ENCODE data around the gene TPD52L2.

The TPD52L2 gene

GRCh38 chr20:63823691-63824311, 41.3 kb upstream of the TPD52L2 start:
- DNase-seq = no peak
- H3K4me3 ChIP-seq (ENCODE audit: low read depth, low read length) = no peak overlapping the region
- peaks cover 3% of the 10 kb centered on the region for H3K27me3 ChIP-seq
- no peaks in the 10 kb centered on the region for H3K4me1 ChIP-seq
- no peaks in the 10 kb centered on the region for H3K36me3 ChIP-seq
- no peak for TF ChIP-seq CTCF (IDR thresholded peaks at IDR 0.05; ENCODE audit: low read depth, low read length)
- no peaks in the 10 kb centered on the region for H3K9me3 ChIP-seq

- no peak for TF ChIP-seq CTCF (IDR thresholded peaks at IDR 0.05; ENCODE audit: low read depth, low read length)
- Histone ChIP-seq H3K36me3 (no peaks in the 10 kb centered on the region), H3K4me3 (ENCODE audit: low read depth, low read length) (no peak overlapping the region), H3K27me3 (peaks cover 20% of the 10 kb centered on the region), H3K9me3 (no peaks in the 10 kb centered on the region), H3K4me1 (no peaks in the 10 kb centered on the region)
- no peak for DNase-seq
Observed at GRCh38 chr20:63825331-63826118, 39.5 kb upstream of the TPD52L2 start.

DNA sequence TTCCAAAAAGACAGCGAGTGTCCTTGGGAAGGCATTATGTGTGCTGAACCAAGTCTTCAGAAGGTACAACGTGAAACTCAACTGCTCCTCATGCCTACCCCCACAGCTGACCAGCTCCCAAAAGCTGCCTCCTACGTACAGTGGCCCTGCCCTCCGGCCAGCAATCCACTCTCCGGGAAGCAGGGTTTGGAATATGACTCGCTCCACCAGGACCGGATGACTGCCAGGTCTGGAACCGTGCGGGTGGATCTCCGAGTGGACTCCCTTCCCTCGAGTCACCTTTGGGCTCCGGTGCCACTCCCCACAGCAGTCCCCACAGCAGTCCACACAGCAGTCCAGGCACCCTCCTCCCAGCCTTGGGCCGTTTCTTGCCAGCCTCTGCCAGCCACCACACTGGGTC, 38.3 kb upstream of the TPD52L2 start:
- Histone ChIP-seq H3K36me3 (no peaks in the 10 kb centered on the region), H3K4me3 (ENCODE audit: low read depth, low read length) (no peak overlapping the region), H3K9me3 (no peaks in the 10 kb centered on the region), H3K4me1 (no peaks in the 10 kb centered on the region), H3K27me3 (peaks cover 26% of the 10 kb centered on the region)
- no peak for TF ChIP-seq CTCF (IDR thresholded peaks at IDR 0.05; ENCODE audit: low read depth, low read length)
- no peak for DNase-seq

- TF ChIP-seq CTCF (IDR thresholded peaks at IDR 0.05; ENCODE audit: low read depth, low read length) = no peak
- Histone ChIP-seq H3K4me3 (ENCODE audit: low read depth, low read length) (no peak overlapping the region), H3K4me1 (no peaks in the 10 kb centered on the region), H3K27me3 (peaks cover 32% of the 10 kb centered on the region), H3K36me3 (no peaks in the 10 kb centered on the region), H3K9me3 (no peaks in the 10 kb centered on the region)
- no peak for DNase-seq
Observed at GRCh38 chr20:63828124-63828523, 36.9 kb upstream of the TPD52L2 start.

DNA sequence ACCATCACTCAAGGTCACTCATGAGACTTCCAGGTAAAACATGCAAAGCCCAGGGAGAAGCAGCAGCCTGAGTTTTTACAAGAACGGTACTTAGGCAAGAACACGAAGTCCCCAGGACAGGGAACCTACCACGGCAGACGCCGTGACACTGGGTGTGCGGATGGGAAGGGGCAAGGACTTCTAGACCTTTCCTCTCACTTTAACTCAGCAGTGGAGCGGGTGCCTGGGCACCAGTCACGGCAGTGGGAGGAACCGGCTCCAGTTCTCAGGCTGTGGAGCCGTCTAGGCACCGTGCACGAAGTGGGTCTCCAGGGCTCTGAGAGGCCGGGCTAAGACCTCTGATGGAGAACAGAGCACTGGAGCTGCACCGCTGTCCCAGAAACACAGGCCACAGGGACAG, 36.5 kb upstream of the TPD52L2 start:
- no peak overlapping the region for H3K4me3 ChIP-seq (ENCODE audit: low read depth, low read length)
- no peak for DNase-seq
- H3K27me3 ChIP-seq = peaks cover 32% of the 10 kb centered on the region
- no peaks in the 10 kb centered on the region for H3K4me1 ChIP-seq
- TF ChIP-seq CTCF (IDR thresholded peaks at IDR 0.05; ENCODE audit: low read depth, low read length) = no peak
- H3K9me3 ChIP-seq = no peaks in the 10 kb centered on the region
- H3K36me3 ChIP-seq = no peaks in the 10 kb centered on the region

DNA sequence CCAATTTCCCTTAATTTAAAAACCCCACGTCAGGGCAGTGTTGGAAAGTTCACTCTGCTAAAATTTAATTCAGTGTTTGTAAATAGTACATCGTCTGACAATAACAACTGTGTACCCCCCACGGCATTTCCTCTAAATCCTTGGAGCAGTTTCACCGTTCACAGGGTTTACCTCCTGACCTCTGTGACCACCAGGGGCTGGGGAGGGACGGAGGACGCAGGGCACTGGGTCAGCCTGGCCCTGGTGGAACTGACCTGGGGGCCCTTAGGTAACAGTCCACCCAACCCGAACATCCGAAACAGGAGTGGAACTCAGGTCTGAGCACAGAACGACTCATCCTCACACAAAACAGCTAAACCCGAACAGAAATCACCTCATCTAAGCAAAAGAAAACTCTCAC, 36.1 kb upstream of the TPD52L2 start:
- Histone ChIP-seq H3K9me3 (no peaks in the 10 kb centered on the region), H3K4me1 (no peaks in the 10 kb centered on the region), H3K36me3 (no peaks in the 10 kb centered on the region), H3K4me3 (ENCODE audit: low read depth, low read length) (no peak overlapping the region), H3K27me3 (peaks cover 32% of the 10 kb centered on the region)
- TF ChIP-seq CTCF (IDR thresholded peaks at IDR 0.05; ENCODE audit: low read depth, low read length) = no peak
- DNase-seq = no peak

Measured in BE2C (cell line).